Measurements from ENCODE around the gene MC3R. TPM values are rescaled to one million over a fixed set of nuclear protein-coding genes. Genes with fewer than 3 reads are reported as not detected.

MC3R gene
- total and polyA plus RNA-seq, 2 of the 8 experiments (the other 6 are each of a cell fraction or from before 2014, with no cell fraction given) = not detected

DNA sequence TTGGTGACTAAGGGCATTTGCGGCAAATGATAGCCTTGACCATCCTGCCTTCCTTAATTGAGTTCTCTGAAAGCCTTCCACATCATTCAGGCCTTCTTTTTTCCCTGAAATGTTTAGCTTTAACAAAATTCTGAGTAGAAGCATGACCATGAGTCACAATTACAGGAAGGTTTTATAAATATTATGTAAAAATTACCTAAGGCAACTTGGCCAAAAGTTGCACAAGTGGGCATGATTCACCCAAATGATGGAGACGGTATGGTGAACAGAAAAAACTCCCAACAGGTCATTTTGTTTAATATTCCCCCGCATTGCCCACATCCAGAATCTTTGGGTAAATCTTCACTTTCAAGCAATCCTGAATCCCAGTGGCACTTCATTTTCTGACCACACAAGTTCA is 37.0 kb downstream of the MC3R start (continued):
- TF ChIP-seq, protein P1, sequence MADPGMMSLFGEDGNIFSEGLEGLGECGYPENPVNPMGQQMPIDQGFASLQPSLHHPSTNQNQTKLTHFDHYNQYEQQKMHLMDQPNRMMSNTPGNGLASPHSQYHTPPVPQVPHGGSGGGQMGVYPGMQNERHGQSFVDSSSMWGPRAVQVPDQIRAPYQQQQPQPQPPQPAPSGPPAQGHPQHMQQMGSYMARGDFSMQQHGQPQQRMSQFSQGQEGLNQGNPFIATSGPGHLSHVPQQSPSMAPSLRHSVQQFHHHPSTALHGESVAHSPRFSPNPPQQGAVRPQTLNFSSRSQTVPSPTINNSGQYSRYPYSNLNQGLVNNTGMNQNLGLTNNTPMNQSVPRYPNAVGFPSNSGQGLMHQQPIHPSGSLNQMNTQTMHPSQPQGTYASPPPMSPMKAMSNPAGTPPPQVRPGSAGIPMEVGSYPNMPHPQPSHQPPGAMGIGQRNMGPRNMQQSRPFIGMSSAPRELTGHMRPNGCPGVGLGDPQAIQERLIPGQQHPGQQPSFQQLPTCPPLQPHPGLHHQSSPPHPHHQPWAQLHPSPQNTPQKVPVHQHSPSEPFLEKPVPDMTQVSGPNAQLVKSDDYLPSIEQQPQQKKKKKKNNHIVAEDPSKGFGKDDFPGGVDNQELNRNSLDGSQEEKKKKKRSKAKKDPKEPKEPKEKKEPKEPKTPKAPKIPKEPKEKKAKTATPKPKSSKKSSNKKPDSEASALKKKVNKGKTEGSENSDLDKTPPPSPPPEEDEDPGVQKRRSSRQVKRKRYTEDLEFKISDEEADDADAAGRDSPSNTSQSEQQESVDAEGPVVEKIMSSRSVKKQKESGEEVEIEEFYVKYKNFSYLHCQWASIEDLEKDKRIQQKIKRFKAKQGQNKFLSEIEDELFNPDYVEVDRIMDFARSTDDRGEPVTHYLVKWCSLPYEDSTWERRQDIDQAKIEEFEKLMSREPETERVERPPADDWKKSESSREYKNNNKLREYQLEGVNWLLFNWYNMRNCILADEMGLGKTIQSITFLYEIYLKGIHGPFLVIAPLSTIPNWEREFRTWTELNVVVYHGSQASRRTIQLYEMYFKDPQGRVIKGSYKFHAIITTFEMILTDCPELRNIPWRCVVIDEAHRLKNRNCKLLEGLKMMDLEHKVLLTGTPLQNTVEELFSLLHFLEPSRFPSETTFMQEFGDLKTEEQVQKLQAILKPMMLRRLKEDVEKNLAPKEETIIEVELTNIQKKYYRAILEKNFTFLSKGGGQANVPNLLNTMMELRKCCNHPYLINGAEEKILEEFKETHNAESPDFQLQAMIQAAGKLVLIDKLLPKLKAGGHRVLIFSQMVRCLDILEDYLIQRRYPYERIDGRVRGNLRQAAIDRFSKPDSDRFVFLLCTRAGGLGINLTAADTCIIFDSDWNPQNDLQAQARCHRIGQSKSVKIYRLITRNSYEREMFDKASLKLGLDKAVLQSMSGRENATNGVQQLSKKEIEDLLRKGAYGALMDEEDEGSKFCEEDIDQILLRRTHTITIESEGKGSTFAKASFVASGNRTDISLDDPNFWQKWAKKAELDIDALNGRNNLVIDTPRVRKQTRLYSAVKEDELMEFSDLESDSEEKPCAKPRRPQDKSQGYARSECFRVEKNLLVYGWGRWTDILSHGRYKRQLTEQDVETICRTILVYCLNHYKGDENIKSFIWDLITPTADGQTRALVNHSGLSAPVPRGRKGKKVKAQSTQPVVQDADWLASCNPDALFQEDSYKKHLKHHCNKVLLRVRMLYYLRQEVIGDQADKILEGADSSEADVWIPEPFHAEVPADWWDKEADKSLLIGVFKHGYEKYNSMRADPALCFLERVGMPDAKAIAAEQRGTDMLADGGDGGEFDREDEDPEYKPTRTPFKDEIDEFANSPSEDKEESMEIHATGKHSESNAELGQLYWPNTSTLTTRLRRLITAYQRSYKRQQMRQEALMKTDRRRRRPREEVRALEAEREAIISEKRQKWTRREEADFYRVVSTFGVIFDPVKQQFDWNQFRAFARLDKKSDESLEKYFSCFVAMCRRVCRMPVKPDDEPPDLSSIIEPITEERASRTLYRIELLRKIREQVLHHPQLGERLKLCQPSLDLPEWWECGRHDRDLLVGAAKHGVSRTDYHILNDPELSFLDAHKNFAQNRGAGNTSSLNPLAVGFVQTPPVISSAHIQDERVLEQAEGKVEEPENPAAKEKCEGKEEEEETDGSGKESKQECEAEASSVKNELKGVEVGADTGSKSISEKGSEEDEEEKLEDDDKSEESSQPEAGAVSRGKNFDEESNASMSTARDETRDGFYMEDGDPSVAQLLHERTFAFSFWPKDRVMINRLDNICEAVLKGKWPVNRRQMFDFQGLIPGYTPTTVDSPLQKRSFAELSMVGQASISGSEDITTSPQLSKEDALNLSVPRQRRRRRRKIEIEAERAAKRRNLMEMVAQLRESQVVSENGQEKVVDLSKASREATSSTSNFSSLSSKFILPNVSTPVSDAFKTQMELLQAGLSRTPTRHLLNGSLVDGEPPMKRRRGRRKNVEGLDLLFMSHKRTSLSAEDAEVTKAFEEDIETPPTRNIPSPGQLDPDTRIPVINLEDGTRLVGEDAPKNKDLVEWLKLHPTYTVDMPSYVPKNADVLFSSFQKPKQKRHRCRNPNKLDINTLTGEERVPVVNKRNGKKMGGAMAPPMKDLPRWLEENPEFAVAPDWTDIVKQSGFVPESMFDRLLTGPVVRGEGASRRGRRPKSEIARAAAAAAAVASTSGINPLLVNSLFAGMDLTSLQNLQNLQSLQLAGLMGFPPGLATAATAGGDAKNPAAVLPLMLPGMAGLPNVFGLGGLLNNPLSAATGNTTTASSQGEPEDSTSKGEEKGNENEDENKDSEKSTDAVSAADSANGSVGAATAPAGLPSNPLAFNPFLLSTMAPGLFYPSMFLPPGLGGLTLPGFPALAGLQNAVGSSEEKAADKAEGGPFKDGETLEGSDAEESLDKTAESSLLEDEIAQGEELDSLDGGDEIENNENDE (IDR thresholded peaks at IDR 0.05; ENCODE audit: insufficient replicate concordance, low read length) = no peak
- TF ChIP-seq CBX5 (IDR thresholded peaks at IDR 0.05; ENCODE audit: low read depth, low read length) (no peak), PHF8 (conservative IDR thresholded peaks at IDR 0.05; ENCODE audit: low read depth, low read length) (no peak), SIX5 (IDR thresholded peaks at IDR 0.05; ENCODE audit: low read depth, low read length) (no peak), JUN (IDR thresholded peaks at IDR 0.05; ENCODE audit: low read depth, low read length) (no peak), MAFK (IDR thresholded peaks at IDR 0.05; ENCODE audit: low read depth, low read length) (no peak)
